Nephron progenitor cell (in vitro differentiated cells): ENCODE data around the gene DPP10.
"Not testable (repeated sequence)": the region's sequence is repeated elsewhere in the genome, so short reads cannot be mapped to it uniquely, and the experiment has no call there.

Experiments used
- DNase-seq: peaks from one replicate; pipeline ENCODE4 v3.0.0; 2021
- H3K27ac Mint-ChIP-seq: 2 replicates; pipeline ENCODE4 v1.8.0; 2021; ENCODE audit warnings: mild to moderate bottlenecking, moderate library complexity, mixed read lengths
- H3K27me3 Mint-ChIP-seq: 2 replicates; pipeline ENCODE4 v1.8.0; 2021; ENCODE audit warnings: mild to moderate bottlenecking, low read depth, mixed read lengths; ENCODE audit not compliant: poor library complexity
- H3K36me3 Mint-ChIP-seq: 2 replicates; pipeline ENCODE4 v1.8.0; 2021; ENCODE audit warnings: low read depth, mixed read lengths
- H3K4me1 Mint-ChIP-seq: 2 replicates; pipeline ENCODE4 v1.8.0; 2021; ENCODE audit warnings: mixed read lengths
- H3K4me3 Mint-ChIP-seq: 2 replicates; pipeline ENCODE4 v1.8.0; 2021; ENCODE audit warnings: mild to moderate bottlenecking, moderate library complexity, mixed read lengths
- H3K9me3 Mint-ChIP-seq: 2 replicates; pipeline ENCODE4 v1.8.0; 2021; ENCODE audit warnings: mild to moderate bottlenecking, moderate library complexity, mixed read lengths
- CTCF ChIP-seq: fragments of 200-600 bp; sonication (generic); IDR thresholded peaks from 2 replicates; pipeline ENCODE4 v1.5.0; 2021; ENCODE audit warnings: antibody characterized with exemption

Gene DPP10

GRCh38 chr2:115427436-115427835 lies 985.0 kb downstream of the DPP10 start:
- Mint-ChIP-seq H3K27me3 (no peaks in the 10 kb centered on the region), H3K36me3 (peaks cover 32% of the 10 kb centered on the region), H3K4me3 (no peak overlapping the region), H3K9me3 (peaks cover 40% of the 10 kb centered on the region), H3K4me1 (no peaks in the 10 kb centered on the region), H3K27ac (no peak overlapping the region)
- no peak for DNase-seq
- no peak for TF ChIP-seq CTCF

- H3K9me3 Mint-ChIP-seq: peaks cover 15% of the 10 kb centered on the region
- H3K4me3 Mint-ChIP-seq: peak overlapping the region; percentile 68
- peak; percentile 29 for DNase-seq
- H3K27ac Mint-ChIP-seq: peak overlapping the region; percentile 98
- H3K36me3 Mint-ChIP-seq: peaks cover 18% of the 10 kb centered on the region
- H3K4me1 Mint-ChIP-seq: peaks cover 49% of the 10 kb centered on the region
- H3K27me3 Mint-ChIP-seq: not testable (repeated sequence)
Measured at GRCh38 chr2:115440746-115441145, 998.3 kb downstream of the DPP10 start.

DNA sequence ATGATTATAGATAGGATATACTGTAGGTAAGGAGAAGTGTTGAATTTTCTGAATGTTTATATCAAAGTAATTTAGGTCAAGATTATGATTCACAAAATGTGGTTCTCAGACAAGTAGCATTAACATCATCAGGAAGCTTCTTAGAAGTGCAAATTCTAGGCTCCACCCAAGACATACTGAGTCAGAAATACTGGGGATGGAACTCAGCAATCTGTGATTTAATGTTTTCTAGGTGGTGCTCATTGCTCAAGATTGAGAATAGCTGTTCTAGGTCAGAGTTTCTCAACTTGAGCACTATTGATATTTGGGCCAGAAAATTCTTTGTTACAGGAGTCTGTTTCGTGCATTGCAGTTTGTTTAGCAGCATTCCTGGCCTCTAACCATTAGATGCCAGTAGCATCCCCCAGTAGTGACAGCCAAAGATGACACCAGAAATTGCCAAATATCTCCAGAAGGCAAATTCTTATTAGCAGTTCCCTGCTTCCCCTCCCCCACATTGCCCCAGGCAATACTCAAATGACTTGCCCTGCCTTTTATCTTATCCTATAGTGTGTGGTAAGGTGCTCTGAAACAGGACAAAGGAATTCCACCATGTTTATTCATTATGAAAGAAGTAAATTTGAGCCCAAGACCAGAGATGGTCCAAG lies 1001.2 kb downstream of the DPP10 start:
- Mint-ChIP-seq H3K36me3 (peaks cover 35% of the 10 kb centered on the region), H3K27ac (peak overlapping the region; percentile 49), H3K27me3 (no peaks in the 10 kb centered on the region), H3K4me3 (no peak overlapping the region), H3K4me1 (peaks cover 49% of the 10 kb centered on the region), H3K9me3 (peaks cover 30% of the 10 kb centered on the region)
- DNase-seq: no peak
- TF ChIP-seq CTCF: no peak

GRCh38 chr2:115460008-115460407 lies 1017.6 kb downstream of the DPP10 start:
- no peaks in the 10 kb centered on the region for H3K36me3 Mint-ChIP-seq
- H3K4me3 Mint-ChIP-seq: no peak overlapping the region
- no peaks in the 10 kb centered on the region for H3K4me1 Mint-ChIP-seq
- no peak for DNase-seq
- peaks cover 12% of the 10 kb centered on the region for H3K9me3 Mint-ChIP-seq
- no peak overlapping the region for H3K27ac Mint-ChIP-seq
- no peaks in the 10 kb centered on the region for H3K27me3 Mint-ChIP-seq
- TF ChIP-seq CTCF: no peak

DNA sequence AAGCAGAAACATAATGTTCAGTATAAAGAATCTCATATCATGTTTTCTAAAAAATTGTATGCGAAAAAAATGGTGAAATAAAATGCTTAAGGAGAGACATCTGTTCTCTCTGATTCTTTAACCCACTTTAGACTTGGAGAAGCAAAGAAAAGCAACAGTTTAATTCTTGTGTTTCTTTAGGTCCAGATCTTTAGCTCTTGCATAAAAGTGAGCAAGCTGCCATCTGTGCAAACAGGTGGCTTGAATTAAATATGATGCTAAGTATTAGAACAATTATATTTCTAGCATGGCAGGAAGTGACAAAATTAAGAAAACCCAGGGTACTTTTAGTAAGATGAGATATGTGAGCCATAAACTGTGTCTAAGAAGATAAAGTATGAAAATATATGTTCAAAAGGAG lies 1038.3 kb downstream of the DPP10 start:
- H3K27ac Mint-ChIP-seq: no peak overlapping the region
- peaks cover 10% of the 10 kb centered on the region for H3K36me3 Mint-ChIP-seq
- H3K4me3 Mint-ChIP-seq: no peak overlapping the region
- H3K4me1 Mint-ChIP-seq: peaks cover 7% of the 10 kb centered on the region
- DNase-seq: no peak
- H3K9me3 Mint-ChIP-seq: peaks cover 23% of the 10 kb centered on the region
- no peaks in the 10 kb centered on the region for H3K27me3 Mint-ChIP-seq
- TF ChIP-seq CTCF: no peak

DNA sequence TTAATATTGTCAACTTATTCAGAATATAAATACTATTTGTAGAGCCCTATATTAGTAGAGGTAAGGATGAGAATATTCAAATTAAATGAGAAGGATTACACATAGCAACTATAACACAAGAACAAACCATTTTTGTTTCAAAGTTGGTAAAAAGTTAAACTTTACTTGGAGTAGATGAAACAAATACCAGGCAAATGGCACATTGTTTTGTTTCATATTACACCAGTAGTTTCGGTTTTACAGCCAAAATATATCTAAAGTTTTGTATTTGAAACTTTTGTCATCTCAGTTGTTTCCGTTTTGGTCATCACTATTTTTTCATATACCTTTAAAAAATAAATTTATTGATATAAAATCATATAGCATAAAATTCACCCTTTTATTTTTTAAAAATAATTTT lies 1039.4 kb downstream of the DPP10 start:
- no peak overlapping the region for H3K27ac Mint-ChIP-seq
- no peak overlapping the region for H3K4me3 Mint-ChIP-seq
- H3K9me3 Mint-ChIP-seq: peaks cover 17% of the 10 kb centered on the region
- peaks cover 6% of the 10 kb centered on the region for H3K36me3 Mint-ChIP-seq
- H3K27me3 Mint-ChIP-seq: no peaks in the 10 kb centered on the region
- peaks cover 7% of the 10 kb centered on the region for H3K4me1 Mint-ChIP-seq
- DNase-seq: no peak
- TF ChIP-seq CTCF: no peak
